A673 (cell line): Measurements from ENCODE around the gene PARD3. TPM values are rescaled to one million over a fixed set of nuclear protein-coding genes. Genes with fewer than 3 reads are reported as not detected.
"Not testable (repeated sequence)": the region's sequence is repeated elsewhere in the genome, so short reads cannot be mapped to it uniquely, and the experiment has no call there.

Experiments
- BruUV-seq: library from RNA; stranded (reverse); fragments of 400-500 nt; replicated peaks from 2 replicates; lab custom pipeline; 2021; lab: Mats Ljungman, UMichigan
- CTCF ChIA-PET: fragments of 300-600 bp; sonication (Branson Sonifier 250); formaldehyde crosslinking; loops from one replicate; lab custom pipeline; 2022; ENCODE audit warnings: antibody characterized with exemption; lab: Charles Lee
- POLR2A ChIA-PET: fragments of 300-600 bp; sonication (Branson Sonifier 250); formaldehyde crosslinking; loops from one replicate; lab custom pipeline; 2022; ENCODE audit warnings: antibody characterized with exemption; ENCODE audit not compliant: low non-redundant PET; lab: Charles Lee
- DNase-seq: peaks from one replicate; pipeline ENCODE4 v3.0.0-alpha.2; 2015; ENCODE audit warnings: low spot score
- H3K27ac ChIP-seq: fragments of 200-600 bp; sonication (generic); 2 replicates; pipeline ENCODE4 v1.5.1; 2016; ENCODE audit warnings: mixed run types, low read depth, mild to moderate bottlenecking, mixed read lengths, antibody characterized with exemption, low read length; ENCODE audit not compliant: poor library complexity, severe bottlenecking
- H3K27me3 ChIP-seq: fragments of 200-600 bp; sonication (generic); replicated peaks from 2 replicates; pipeline ENCODE4 v1.6.1; 2017; ENCODE audit warnings: mixed run types, low read depth, mild to moderate bottlenecking, mixed read lengths, antibody characterized with exemption, low read length; ENCODE audit not compliant: insufficient read depth, poor library complexity
- H3K36me3 ChIP-seq: fragments of 200-600 bp; sonication (generic); 2 replicates; pipeline ENCODE4 v1.6.1; 2016; ENCODE audit warnings: mixed run types, mild to moderate bottlenecking, mixed read lengths, antibody characterized with exemption, low read length; ENCODE audit not compliant: insufficient read depth, poor library complexity, severe bottlenecking
- H3K4me1 ChIP-seq: fragments of 200-600 bp; sonication (generic); 2 replicates; pipeline ENCODE4 v1.6.1; 2017; ENCODE audit warnings: mixed run types, mild to moderate bottlenecking, mixed read lengths, antibody characterized with exemption, low read length; ENCODE audit not compliant: insufficient read depth, poor library complexity, severe bottlenecking
- H3K4me3 ChIP-seq: fragments of 200-600 bp; sonication (generic); 2 replicates; pipeline ENCODE4 v1.5.1; 2016; ENCODE audit warnings: low read depth, mixed run types, mild to moderate bottlenecking, mixed read lengths, low read length; ENCODE audit not compliant: poor library complexity, severe bottlenecking
- H3K9me3 ChIP-seq: fragments of 200-600 bp; sonication (generic); 2 replicates; pipeline ENCODE4 v1.6.1; 2016; ENCODE audit warnings: mixed run types, low read depth, mild to moderate bottlenecking, mixed read lengths, antibody characterized with exemption, low read length; ENCODE audit not compliant: poor library complexity, severe bottlenecking
- CTCF ChIP-seq: fragments of 300-800, 200-600 bp; sonication (generic); conservative IDR thresholded peaks from 2 replicates; pipeline ENCODE4 v1.5.1; 2017; ENCODE audit warnings: low read depth, mild to moderate bottlenecking, antibody characterized with exemption, low read length, moderate library complexity, mixed read lengths
- EZH2 ChIP-seq: fragments of 200-600 bp; sonication (generic); IDR thresholded peaks from 2 replicates; pipeline ENCODE4 v1.6.1; 2017; ENCODE audit warnings: borderline replicate concordance, low read depth, mild to moderate bottlenecking, mixed read lengths, antibody characterized with exemption, low read length; ENCODE audit not compliant: poor library complexity, severe bottlenecking
- intact Hi-C: fragments of 100-400 bp; cut with micrococcal nuclease; formaldehyde crosslinking; loops from one replicate; pipeline ENCODE4 v1.10.0; 2022; ENCODE audit not compliant: unreplicated experiment
- total RNA-seq: library from RNA; stranded (reverse); gene quantifications from 2 replicates; pipeline ENCODE4 v1.2.3, GENCODE V29; 2021

Gene PARD3
- total RNA-seq, 1 experiment from 2014 or later = 28.0 TPM

- Histone ChIP-seq H3K4me3 (no peak overlapping the region), H3K9me3 (no peaks in the 10 kb centered on the region), H3K36me3 (no peaks in the 10 kb centered on the region), H3K4me1 (peaks cover 36% of the 10 kb centered on the region), H3K27ac (no peak overlapping the region), H3K27me3 (no peaks in the 10 kb centered on the region)
- ChIA-PET POLR2A (no interaction called here), CTCF (no interaction called here)
- intact Hi-C loops = no loop called here
- TF ChIP-seq EZH2 (no peak), CTCF (no peak)
- no peak for DNase-seq
- BruUV-seq = no TSS peak
Observed at GRCh38 chr10:34432589-34432988, 382.5 kb downstream of the PARD3 start.

- Histone ChIP-seq H3K4me1 (peaks cover 36% of the 10 kb centered on the region), H3K27me3 (no peaks in the 10 kb centered on the region), H3K27ac (no peak overlapping the region), H3K36me3 (no peaks in the 10 kb centered on the region), H3K4me3 (no peak overlapping the region), H3K9me3 (no peaks in the 10 kb centered on the region)
- no TSS peak for BruUV-seq
- POLR2A ChIA-PET = no interaction called here
- CTCF ChIA-PET = interaction anchor here (0.6 kb wide), 1 partner anchor 30 kb away, joined by 8 read pairs; no protein-coding TSS in a partner anchor
- TF ChIP-seq CTCF = no peak
- TF ChIP-seq EZH2 = no peak
- intact Hi-C loops = no loop called here
- peak; percentile 74 for DNase-seq
Observed at GRCh38 chr10:34430685-34431084, 384.4 kb downstream of the PARD3 start.

- ChIA-PET CTCF (no interaction called here), POLR2A (no interaction called here)
- Histone ChIP-seq H3K9me3 (no peaks in the 10 kb centered on the region), H3K4me1 (peaks cover 31% of the 10 kb centered on the region), H3K36me3 (no peaks in the 10 kb centered on the region), H3K27me3 (no peaks in the 10 kb centered on the region), H3K4me3 (no peak overlapping the region), H3K27ac (no peak overlapping the region)
- DNase-seq = no peak
- intact Hi-C loops = no loop called here
- TF ChIP-seq EZH2 = no peak
- BruUV-seq = no TSS peak
Observed at GRCh38 chr10:34428501-34428900, 386.6 kb downstream of the PARD3 start.

GRCh38 chr10:34427911-34428216, 387.2 kb downstream of the PARD3 start:
- no peak for TF ChIP-seq CTCF
- no peak for TF ChIP-seq EZH2
- Histone ChIP-seq H3K36me3 (no peaks in the 10 kb centered on the region), H3K9me3 (no peaks in the 10 kb centered on the region), H3K4me1 (peaks cover 24% of the 10 kb centered on the region), H3K27ac (no peak overlapping the region), H3K27me3 (no peaks in the 10 kb centered on the region), H3K4me3 (no peak overlapping the region)
- intact Hi-C loops = no loop called here
- ChIA-PET POLR2A (no interaction called here), CTCF (no interaction called here)
- no peak for DNase-seq
- BruUV-seq = no TSS peak

- H3K27ac ChIP-seq, intact Hi-C loops, BruUV-seq, H3K27me3 ChIP-seq, H3K36me3 ChIP-seq, DNase-seq, H3K4me3 ChIP-seq, CTCF ChIA-PET, H3K9me3 ChIP-seq, POLR2A ChIA-PET: not testable (repeated sequence)
- H3K4me1 ChIP-seq = peaks cover 20% of the 10 kb centered on the region
Observed at GRCh38 chr10:34427158-34427910, 387.8 kb downstream of the PARD3 start.
